Amygdala (tissue), 56 donors: ENCODE results near the gene FBH1.
"Not testable (repeated sequence)": the region's sequence is repeated elsewhere in the genome, so short reads cannot be mapped to it uniquely, and the experiment has no call there.

ENCODE experiments used
- DNase-seq, 56 donors: peaks; one replicate each; lab custom pipeline; 2025; lab: John Stamatoyannopoulos, UW

Gene FBH1

DNA sequence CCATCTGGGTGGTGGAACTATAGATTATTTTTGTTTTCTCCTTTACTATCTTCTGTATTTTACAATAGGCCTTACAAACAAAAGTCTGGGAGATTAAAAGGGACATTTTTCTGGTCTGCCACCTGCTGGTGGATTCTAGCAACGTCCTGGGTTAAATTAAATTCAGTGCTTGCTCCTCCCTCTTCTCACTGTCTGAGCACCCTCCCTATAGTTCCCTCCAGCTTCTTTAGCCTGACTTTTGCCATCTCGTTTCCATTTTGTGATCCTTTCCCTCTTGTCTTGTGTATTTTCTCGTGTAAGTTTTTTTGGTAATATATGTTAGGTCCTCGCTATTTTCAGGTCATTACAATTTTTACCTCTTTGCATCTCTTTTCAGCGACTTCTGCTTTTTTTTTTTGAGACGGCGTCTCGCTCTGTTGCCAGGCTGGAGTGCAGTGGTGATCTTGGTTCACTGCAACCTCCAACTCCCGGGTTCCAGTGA is 16.5 kb upstream of the FBH1 start:
- peak in 43 of 56 donors; percentile 8 to 87 (median 46) for DNase-seq

DNA sequence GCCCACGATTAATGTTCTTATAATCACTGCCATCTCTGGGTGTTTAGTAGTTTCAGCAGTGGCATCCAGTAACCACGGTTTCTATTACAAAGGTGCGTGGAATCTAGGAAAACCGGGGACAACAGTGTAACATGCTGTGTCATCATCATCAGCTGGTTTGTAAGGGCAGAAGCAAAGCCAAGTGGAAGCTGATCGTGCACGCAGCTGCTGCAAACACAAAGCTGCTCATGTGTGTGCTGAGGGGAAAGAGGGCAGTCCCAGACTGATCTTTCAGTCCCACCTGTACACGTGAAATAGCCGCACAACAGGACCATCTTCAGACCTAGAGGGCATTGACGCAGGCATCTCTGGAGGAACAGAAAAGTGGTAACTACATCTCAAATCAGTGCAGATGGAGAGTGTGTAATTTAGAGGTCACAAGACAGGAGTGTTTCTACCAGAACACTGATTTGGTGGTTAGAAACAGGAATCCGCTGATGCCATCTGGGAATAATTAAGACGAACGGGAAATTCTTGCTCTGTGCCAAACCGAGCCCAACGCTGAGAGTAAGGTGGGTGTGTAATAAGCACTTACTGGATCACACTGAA is 13.8 kb upstream of the FBH1 start:
- DNase-seq, result peak in 7 of 56 donors; percentile 7 to 24 (median 19)

DNA sequence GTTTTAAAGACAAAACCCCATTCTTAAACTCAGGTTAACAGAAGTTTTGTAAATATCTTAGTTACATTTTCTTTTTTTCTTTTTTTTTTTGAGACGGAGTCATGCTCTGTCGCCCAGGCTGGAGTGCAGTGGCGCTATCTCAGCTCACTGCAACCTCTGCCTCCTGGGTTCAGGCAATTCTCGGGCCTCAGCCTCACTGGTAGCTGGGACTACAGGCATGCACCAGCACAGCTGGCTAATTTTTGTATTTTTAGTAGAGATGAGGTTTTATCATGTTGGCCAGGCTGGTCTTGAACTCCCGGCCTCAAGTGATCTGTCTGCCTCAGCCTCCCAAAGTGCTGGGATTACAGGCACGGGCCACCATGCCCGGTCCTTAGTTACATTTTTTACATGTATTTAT is 13.0 kb upstream of the FBH1 start:
- not testable (repeated sequence) for DNase-seq

DNA sequence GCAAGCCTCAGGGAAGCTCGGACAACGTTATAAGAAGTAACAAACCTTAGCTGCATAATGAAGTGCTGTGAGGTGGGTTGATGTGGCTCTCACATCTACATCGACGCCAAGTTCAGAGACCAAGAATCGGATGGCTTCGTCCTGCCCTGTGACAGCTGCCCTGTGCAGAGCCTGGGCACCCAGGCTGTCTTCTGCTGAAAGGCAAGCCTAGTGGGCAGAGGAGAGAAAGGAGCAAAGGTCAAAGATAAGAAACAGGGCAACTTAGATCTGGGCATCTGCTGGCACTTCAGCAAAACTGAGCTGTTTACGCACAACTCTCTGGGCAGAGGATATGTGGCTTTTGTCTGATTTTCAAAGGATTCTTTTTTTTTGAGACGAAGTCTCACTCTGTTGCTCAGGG is 7.1 kb upstream of the FBH1 start:
- DNase-seq, result no peak

DNA sequence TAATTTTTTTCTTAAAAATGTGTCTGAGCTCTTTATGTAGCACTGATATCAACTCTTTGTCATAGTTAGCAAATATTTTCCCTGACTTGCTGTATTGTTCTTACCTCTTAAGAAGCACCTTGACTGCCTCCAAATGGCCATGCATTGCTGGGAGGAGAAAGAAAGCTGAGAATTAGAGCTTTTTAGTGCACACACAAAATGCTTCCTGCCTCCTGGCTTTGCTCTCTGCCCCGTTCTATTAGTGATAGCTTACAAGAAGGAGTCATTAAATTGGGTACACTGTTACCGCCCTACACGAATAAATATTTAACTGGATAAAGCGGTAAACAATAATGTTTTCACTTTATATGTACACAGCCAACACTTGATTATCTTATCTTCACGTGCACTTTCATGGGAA is 4.4 kb upstream of the FBH1 start:
- DNase-seq, result no peak

DNA sequence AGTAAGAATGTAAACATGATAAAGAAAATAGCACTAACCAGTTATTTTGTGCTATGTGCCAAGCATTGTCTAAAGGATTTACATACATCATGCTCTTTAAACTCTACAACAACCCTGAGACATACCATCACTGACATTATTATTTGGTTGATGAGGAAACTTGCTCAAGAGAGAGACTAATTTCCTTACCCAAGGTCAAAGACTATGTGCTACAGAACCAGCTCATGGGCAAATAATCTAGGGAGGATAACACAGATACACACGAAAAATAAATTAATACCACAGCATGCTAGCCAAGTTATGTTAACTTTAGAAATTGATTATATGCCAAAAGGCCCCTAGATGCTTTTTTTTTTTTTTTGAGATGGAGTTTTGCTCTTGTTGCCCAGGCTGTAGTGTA is 3.0 kb upstream of the FBH1 start:
- DNase-seq, result no peak

DNA sequence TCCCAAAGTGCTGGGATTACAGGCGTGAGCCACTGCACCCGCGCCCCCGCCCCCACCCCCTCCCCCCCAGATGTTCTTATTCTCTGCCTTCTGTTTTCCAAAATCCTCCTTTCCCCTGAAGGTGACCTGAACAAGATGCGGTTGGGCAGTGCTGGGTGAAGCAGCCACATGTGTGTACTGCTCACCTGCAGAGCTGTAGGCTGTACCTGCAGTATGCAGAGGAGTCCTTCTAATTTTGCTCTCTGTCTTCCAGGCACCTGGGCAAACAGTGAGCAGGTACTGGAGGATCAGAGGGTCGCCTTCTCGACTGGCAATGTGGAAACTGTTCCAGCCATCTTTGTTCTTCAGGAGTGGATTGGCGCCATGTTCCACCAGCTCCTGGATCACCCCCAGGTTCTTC is 2.4 kb upstream of the FBH1 start:
- no peak for DNase-seq

DNA sequence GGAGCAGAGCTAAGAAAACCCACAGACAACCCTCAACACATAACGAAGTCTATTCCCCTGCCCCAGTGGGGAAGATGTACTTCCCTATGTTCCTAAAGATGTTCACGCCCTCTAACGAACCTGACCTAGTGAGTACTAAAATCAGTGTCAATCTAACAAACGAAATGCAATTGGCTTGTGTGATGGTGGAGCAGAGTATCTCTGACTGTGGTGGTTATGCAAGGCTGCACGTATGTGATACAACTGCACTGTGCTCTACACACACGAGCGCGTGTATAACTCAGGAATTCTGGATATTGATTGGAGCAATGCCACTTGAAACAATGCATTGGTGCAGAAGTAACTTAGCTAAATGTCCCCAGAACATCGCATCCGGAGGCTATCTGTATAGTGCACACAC is 1.7 kb upstream of the FBH1 start:
- no peak for DNase-seq

DNA sequence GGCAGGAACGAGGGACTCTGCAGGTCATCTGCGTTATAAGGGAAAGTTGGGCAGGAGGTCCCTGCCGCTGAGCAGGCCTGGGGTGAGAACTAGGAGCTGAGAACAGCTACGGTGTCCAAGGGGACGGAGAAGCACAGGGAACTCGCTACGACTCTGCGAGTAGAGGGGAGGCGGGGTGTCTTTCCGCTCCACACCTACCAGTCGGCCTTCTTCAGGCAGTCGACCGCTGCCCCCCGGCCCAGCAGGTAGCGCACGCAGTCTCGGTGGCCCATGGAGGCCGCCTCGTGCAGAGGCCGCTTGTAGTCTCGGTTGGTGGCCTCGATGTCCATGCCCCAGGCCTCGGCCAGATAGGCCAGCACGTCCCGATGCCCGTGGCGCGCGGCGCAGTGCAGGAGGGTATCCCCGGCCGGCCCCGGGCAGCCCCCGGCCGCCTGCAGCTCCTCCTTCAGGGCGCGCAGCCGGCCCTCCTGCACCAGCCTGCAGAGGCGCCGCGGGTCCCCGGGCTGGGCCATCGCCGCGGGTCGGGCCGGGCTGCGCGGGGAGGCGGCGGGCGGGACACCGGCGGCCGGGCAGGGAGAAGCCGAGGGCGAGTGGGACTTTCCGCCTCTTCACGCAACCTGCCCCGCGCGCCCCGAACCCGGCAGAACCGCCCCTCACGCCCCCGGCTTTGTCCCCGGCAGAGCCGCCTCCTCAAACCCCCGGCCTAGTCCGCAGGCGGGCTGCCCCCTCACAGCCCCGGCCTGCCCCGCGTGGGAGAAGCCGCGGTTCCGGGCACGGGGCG is 1.0 kb upstream of the FBH1 start:
- peak in 6 of 56 donors; percentile 16 to 39 (median 32) for DNase-seq

DNA sequence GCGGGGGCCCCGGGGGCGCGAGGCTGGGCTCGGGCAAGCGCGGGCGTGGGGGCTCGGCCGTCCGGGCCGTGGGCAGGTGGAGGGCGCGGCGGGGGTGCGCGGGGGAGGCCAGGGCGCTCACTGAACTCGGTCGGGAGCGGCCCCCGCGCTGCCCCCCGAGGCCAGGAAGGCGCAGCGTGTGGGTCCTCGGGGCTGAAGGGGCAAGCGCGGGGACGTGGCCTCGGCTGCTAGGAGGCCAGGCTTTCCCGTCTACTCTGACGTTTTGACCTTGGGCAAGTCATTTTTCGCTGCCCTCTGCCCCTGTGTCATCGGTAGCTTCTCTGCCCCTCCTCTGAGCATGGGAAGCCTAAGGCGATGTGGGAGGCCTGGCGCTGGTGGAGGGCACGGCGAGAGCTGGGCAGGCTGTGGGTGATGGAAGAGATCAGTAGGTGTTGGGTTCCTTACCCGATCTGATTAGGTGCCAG is 441 bp downstream of the FBH1 start:
- DNase-seq, result peak in 4 of 56 donors; percentile 9 to 28 (median 22)

DNA sequence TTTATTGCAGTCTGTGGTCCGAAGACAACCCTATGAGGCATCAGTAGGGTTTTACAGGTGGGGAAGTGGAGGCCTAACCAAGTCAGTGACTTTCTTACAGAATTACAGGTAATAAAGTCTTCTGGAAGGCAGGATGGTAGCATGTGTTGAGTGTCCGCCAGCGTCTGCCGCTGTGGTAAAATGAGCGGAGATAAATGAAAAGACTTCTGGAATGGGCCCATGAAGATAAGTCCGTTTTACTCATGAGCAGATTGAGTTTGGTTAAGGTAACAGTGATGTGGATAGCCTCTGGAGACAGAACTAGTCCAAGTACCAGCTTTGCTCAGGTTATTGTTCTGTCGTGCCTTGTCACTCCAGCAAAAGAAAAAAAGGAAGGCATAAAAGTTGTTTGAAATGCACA is 966 bp downstream of the FBH1 start:
- no peak for DNase-seq

DNA sequence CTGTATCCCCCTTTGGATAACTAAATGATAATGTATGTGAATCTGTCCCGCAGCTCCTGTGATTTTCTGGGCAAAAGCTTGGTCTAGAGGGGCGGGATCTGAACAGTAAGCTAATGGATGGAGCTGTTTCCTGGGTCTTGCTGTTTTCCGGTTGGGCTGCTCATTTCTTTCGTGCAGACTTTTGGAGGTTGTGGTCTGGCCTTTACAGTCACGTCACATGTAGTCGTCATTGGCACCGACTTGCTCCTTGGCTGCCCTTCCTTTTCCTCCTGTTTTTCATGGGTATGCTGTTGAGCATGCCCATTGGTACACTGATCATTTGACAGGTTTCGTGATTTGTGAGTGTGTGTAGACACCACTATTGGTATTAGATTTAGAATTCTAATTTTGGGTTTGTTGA is 2.0 kb downstream of the FBH1 start:
- no peak for DNase-seq

DNA sequence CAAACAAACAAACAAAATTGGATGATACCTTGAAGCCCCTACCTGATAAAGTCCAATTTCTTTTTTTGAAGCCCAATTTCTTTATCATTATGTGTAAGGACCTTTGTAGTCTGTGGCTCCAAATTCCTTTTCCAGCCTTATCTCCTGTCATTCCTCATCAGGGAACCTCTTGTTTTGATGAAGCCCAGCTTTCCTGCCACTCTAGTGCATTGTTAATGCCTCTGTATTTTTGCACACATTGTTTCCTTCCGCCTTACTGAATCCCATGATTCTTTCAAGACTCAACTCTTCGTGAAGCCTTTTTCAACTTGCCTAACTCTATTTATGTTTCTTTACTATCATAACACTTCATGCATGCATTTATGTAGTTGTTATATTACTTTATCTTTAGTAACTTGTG is 3.3 kb downstream of the FBH1 start:
- no peak for DNase-seq

DNA sequence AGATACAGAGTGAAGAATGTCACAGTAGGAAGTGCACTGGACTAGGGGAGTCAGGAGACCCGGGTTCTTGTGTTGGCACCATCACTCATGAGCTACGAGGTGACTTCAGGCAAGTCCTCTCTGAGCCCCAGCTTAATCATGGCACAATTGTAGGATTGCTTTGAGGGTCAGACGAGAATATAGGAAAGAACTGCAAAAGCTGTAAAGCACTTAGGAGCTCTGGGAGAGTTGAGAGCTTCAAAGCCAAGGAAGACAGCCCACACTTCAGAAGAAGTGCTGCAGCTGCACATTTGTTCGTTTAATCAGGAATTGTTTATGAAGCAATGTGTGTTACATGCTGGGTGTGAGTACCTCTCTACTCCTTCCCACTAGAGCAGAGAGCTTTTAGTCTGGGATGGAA is 4.4 kb downstream of the FBH1 start:
- DNase-seq, result no peak

DNA sequence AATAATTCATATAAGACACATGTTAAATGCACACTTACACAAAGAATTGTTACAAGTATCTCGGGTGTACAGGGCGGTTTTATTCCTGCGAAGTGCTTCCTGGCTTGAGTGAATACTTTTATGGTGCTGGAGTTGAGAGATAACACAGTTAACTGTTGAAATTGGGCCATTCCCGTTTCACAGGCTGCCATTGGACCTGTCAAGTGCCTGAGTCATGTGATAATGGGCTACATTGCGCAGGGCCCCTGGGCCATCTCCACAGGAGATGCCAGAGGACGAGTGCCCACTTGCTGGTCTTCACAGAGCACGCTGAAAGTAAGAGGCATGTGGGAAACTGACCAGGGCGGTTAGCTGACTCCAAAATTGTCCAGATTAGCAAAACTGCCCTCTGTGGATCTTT is 4.8 kb downstream of the FBH1 start:
- DNase-seq, result no peak

DNA sequence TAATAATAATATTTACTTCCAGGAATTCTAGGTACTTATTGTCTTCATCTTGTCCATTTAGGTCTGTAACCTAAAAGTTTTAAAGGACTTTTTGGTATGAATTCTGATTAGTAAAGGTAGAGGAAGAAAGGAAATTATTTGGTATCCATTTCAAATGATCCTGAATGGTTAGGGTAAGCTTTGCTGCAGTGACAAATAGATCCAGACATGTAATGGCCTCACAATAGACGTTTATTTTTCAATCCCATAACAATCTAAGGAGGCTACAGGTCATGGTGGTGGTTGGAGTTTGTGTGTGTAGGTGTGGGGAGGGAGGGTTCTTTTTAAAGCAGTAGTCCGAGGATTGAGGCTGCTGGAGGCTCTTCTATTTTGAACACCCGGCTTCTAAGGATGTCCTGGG is 5.3 kb downstream of the FBH1 start:
- no peak for DNase-seq

DNA sequence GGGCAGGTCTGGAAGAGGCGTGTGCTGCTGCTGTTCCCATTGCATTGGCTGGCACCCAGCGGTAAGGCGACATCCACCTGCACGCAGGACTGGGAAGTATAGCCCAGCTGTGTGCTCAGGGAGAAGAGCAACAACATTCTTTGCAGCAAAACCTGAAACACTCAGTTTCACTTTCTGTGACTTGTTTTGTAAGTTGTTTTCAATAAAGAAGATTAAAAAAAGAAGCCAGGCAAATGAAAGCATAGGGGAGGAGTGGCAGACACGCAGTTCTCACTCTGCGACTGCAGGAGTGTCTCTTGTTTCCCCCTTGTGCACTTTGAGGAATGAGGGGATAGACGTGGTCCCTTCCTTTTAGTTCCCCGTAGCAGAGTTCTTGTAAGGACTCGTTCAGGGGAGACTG is 5.8 kb downstream of the FBH1 start:
- no peak for DNase-seq

DNA sequence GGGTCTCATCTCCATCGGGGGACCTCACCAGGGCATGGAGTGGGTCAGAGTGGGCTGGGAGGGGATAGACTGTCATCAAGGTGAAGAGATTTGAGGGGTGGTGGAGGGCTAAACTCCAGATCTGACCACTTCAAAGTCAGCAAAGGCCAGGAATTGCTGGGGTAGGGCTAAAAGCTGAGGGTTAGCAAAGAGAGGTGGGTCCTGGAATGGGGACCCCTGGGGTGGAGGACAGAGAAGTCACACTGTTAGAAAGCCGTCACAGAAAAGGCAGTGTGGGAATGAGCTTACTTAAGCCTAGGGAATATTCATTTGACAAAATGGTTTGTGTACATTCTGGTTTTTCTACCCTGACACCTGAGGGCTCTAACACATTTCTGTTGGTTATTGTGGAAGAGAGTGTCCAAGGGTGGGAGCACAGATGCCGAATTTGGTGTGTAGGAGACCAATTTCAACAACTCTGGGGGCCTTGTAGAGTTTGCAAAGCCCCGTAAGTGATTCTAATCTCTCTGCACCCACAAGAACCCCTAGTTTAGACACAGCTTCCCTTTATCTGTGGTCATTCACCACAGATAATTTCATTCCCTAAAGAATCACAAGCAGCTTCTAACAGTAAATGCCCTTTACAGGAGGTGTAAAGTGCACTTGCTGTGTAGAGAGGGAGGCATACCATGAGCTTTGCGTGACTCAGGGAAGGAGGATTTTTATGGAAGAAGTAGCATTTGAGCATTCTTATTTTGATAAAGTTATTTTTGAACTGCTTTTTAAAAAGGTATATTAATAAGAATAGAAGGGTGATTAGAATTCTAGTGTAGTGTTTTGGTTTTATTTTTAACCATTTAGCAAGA is 6.4 kb downstream of the FBH1 start:
- no peak for DNase-seq

DNA sequence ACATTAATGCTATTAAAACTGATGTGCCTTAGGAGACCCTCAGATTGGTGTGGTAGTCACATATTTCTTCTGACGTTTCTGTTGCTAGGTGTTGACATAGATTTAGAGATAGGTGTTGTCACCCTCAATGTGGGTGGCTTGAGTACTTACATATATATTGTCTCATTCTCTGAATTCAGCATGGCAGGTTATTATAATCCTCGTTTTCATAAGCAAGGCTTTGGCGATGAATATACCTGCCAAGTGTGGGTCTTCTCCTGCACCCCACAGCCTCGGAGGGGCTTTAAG is 7.0 kb downstream of the FBH1 start:
- DNase-seq, result no peak

DNA sequence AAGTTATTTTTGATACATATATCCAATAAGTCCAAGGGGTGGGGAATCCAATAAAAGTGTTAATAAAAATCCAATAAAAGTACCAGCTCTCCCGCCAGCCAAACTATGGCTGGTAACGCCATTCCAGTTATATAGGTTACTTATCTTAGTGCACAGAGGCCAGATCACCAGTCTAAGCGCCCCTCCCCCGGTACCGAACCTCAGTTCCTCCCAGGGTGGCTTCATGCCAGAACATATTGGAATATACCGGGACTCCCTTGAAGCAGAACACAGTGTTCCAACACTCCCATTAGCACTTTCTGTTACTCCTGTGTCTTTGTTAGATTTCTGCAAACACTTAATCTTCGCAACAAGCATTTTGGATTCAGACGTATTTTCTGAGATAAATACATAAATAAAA is 7.5 kb downstream of the FBH1 start:
- DNase-seq, result no peak

DNA sequence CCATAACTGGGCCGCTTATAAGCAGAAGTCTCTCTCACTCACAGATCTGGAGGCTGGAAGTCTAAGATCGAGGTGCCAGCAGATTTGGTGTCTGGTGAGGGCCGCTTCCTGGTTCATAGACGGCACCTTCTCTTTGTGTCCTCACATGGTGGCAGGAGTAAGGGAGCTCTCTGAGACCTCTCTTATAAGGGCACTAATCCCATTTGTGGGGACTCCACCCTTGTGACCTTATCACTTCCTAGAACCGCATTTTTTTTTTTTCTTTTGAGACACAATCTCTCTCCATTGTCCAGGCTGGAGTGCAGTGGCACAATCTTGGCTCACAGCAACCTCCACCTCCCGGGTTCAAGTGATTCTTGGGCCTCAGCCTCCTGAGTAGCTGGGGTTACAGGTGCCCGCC is 8.1 kb downstream of the FBH1 start:
- no peak for DNase-seq

DNA sequence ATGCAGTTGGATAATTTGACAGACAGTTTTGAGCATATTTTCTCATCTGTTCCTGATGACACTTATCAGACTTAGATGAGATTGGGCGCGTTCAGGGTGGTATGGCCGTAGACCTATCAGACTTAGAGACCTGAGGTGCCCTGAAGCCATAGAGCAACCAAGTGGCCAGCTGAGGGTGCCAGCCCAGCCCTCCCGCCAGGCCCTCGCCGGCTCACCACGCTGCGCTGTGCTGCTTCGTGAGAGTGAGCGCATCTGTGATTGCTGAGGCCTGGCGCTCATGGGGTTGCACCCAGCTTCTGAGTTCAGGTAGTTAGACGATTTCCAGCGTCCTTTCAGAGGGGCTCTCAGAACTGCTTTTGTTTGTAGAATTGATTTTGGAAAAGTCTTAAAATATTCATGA is 10.2 kb downstream of the FBH1 start:
- no peak for DNase-seq
